GM21360 (cell line): ENCODE results near the gene DLGAP1.
"Not testable (repeated sequence)": the region's sequence is repeated elsewhere in the genome, so short reads cannot be mapped to it uniquely, and the experiment has no call there.

Source experiments
- ATAC-seq: cut with Tn5 transposase; IDR thresholded peaks from one replicate; pipeline ENCODE4 v1.9.1; 2021; ENCODE audit warnings: mild to moderate bottlenecking, moderate library complexity; ENCODE audit not compliant: unreplicated experiment

DLGAP1 gene

DNA sequence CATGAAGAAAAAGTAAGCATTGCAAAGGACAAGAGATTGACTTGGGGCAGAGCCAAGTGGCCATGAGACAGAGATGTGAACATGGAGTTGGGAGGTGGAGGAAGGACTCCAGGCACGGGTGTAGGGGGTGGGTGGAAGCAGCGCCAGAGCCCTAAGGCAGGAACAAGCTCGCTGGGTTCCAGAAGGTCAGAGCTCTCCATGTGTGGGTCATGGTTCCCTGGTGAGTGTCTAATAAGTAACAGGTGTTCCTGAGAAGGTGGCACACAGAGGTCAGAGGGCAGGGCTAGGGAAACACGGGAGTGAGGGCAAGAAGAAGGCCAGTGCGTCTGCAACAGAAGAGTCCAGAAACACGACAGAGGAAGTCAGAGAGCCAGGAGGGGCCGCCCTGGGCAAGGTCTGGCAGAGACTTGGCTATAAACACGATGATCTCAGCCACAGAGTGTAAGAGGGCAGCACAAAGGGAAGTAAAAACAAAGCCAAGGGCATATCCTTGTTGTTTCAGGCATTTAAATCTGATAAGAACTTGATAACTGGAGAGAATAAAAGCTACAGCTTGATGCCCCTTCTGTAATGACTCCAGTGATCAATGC is 744.3 kb downstream of the DLGAP1 start:
- no peak for ATAC-seq

DNA sequence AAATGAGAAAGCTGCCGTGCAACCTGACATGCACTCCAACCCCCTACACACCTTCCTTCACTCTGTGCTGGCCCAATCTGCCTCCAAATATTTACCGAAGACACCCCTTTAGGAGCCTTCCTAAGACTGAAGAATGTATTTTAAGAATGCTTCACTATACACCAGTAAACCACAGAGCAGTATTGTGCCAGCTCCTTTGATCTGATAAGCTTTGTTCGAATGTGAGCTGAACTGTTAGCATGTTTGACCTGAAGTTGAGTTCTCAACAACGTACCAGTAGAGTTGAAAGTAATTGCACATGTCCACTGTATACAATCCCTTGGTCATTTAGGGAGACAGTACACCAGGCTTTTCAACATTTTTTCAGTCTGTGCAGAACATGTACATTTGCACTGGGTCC is 745.9 kb downstream of the DLGAP1 start:
- ATAC-seq, result no peak

DNA sequence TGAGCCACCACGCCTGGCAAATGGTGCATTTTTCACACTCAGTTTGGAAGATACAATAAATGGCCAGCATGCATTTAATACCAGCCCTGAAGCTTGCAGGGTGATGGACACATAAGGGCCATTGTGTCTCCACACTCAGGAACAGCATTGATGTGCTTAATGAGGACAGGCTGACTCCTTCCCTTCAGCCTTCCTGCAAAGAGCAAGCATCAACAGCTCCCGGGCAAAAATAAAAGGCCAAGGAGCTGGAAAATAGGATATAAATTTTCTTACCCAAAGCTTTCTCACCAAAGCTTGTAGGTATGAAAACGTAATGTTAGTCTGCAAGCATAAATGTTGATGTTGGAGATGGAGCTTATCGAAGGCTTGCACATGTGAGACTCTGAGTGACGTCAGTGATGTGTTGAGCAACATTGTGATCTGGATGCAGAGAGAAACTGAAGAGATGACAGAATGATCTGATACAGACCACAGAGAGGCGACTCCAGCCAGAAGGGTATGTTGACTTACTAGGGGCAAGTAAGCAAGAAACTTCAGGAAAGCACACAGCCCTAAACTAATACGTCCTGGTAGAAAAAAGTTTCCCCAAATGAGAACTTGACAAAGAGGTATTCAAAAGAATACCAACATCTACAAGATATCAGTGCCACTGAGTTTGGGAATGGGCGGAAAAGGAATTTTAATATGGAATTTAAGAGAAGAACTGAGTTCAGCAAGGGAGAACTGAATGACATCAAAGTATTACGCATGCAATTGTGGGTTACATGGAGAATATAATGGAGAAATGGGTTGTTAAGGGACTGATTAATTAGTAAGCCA is 748.6 kb downstream of the DLGAP1 start:
- no peak for ATAC-seq

GRCh38 chr18:3704556-3705344 is 750.4 kb downstream of the DLGAP1 start:
- ATAC-seq, result no peak

GRCh38 chr18:3703732-3704176 is 751.4 kb downstream of the DLGAP1 start:
- no peak for ATAC-seq

DNA sequence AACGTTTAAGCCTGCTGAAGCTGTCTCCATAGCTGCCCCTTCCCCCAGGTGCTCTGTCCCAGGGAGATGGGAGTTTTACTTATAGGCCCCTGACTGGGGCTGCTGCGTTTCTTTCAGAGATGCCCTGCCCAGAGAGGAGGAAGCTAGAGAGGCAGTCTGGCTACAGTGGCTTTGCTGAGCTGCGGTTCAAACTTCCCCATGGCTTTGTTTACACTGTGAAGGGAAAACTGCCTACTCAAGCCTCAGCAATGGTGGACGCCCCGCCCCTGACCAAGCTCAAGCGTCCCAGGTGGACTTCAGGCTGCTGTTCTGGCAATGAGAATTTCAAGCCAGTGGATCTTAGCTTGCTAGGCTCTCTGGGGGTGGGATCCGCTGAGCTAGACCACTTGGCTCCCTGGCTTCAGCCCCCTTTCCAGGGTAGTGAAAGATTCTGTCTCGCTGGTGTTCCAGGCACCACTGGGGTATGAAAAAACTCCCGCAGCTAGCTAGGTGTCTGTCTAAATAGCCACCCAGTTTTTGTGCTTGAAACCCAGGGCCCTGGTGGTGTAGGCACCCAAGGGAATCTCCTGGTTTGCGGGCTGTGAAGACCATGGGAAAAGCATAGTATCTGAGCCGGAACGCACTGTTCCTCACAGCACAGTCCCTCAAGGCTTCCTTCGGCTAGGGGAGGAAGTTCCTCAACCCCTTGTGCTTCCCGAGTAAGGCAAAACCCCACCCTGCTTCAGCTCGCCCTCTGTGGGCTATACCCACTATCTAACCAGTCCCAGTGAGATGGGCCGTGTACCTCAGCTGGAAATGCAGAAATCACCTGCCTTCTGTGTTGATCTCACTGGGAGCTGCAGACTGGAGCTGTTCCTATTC is 755.2 kb downstream of the DLGAP1 start:
- not testable (repeated sequence) for ATAC-seq

GRCh38 chr18:3694030-3694778 is 760.9 kb downstream of the DLGAP1 start:
- ATAC-seq, result not testable (repeated sequence)

DNA sequence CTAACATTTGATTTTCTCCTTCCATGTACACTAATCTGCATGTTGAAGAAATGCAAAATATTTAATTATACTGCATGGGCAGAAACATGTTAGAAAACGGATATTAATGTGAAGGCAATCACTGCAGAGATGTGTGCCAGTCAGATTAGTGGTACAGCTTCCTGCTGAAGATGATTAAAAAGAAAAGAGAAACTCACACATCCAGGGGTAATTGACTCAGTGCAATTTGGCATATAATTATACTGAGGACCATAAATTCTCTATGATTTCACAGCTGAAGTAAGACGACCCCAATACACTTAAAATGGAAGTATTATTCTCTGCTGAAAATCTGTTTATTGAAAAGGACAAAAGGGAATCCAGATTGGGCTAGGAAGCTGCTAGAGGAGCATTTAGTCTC is 761.7 kb downstream of the DLGAP1 start:
- ATAC-seq, result no peak

GRCh38 chr18:3692691-3693090 is 762.4 kb downstream of the DLGAP1 start:
- no peak for ATAC-seq

- no peak for ATAC-seq
Measured at GRCh38 chr18:3692113-3692621, 762.9 kb downstream of the DLGAP1 start.

DNA sequence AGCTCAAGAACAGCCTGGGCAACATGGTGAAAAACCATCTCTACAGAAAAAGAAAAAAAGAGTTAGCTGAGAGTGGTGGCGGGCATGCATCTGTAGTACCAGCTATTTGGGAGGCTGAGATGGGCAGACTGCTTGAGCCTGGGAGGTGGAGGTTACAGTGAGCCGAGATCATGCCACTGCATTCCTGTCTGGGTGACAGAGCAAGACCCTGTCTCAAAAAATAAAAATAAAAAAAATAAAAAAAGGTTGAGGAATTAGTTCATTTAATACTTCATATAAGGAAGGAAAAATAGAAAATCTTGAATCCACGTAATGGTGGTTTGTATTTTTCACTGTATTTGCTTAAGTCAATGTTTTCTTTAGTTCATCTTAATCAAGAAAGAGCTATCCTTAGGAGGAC is 763.4 kb downstream of the DLGAP1 start:
- no peak for ATAC-seq

GRCh38 chr18:3690764-3691066 is 764.4 kb downstream of the DLGAP1 start:
- no peak for ATAC-seq

GRCh38 chr18:3689986-3690763 is 764.9 kb downstream of the DLGAP1 start:
- no peak for ATAC-seq

GRCh38 chr18:3689091-3689490 is 766.0 kb downstream of the DLGAP1 start:
- no peak for ATAC-seq

DNA sequence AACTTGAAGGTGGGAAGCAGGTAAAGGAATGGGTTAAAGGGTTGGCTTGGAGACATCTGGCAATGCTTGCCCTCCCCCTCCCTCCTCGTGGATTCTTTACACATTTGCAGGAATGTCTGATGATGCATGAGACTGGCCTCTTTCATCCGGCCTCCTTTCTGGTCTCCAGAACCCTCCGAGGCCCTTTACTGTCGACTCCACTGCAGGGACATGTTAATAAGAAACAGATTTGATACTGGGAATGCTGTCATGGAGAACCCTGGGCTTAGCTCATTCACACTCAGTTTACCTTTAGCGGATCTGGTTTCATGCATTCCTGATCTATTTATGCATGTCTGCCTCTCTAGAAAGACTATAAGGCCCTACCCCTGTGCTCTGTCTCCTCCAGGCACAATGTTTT is 766.4 kb downstream of the DLGAP1 start:
- no peak for ATAC-seq

DNA sequence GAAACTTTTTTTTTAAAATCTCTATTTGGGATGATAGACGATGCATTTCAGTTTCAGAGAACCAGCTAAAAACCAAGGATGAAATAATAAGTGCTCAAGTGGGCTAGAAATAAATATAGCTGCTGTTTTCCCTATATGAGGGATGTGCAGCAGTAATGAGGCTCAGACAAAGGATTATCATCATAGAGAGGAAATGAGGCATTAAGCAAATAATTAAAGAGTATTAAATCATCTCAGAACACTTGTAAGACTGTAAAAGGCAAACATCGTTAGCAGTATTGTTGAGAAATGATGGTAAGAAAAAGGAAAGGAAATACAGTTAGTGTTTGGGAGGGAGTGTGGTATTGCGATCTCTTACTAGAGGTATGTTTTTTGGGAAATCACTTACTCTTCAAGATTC is 771.6 kb downstream of the DLGAP1 start:
- ATAC-seq, result no peak

DNA sequence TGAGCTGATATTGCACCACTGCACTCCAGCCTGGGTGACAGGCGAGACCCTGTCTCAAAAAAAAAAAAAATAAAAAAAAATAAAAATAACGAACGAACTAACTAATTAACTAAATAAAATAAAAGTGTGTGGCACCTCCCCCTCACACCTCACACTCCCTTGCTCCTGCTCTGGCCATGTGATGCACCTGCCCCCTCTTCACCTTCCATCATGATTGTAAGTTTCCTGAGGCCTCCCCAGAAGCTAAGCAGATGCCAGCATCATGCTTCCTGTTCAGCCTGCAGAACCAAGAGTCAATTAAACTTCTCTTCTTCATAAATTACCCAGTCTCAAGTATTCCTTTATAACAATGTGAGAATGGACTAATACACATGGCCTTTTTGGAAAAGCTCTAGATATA is 773.0 kb downstream of the DLGAP1 start:
- no peak for ATAC-seq

DNA sequence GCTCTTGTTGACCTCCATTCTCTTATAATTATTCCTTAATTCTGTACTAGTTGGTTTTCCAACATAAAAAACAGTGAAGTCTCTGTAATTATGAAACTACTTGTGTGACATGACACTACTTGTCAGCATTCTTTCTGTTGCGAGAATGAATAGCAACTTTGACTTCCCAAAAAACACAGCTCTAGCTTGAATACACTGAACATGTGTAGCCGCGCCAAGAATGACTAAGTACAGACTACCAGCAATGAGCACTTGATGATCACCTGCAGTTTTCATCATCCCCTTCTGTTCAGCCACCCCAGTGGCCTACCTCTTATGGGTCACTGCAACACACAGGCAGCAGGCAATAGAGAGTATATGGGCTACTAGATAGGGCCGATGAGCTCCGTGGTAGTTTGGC is 775.9 kb downstream of the DLGAP1 start:
- no peak for ATAC-seq

DNA sequence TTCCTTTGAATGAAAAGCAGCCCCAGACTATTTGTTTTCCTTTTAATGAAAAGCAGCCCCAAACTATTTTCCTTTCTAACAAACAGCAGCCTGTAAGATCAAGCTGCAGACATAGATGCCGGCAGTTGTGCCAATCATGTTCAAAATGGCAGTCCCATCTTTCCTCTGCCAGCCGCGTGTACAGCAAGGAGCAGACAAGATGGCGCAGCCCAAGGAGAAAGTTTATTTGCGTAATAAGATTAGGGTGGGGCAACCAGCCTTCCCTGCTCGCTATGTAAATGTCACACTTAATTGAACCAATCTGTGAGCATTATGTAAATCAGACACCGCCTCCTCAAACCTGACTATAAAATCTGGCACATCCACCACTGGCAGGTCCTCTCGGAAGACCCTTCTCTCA is 779.1 kb downstream of the DLGAP1 start:
- no peak for ATAC-seq
